Neural crest cell (in vitro differentiated cells): Measurements from ENCODE around the gene PRKCB. TPM values are rescaled to one million over a fixed set of nuclear protein-coding genes. Genes with fewer than 3 reads are reported as not detected.

Source experiments
- DNase-seq: peaks from one replicate; pipeline ENCODE4 v3.0.0; 2021; ENCODE audit warnings: low read depth, mixed read lengths, low spot score
- H3K27ac Mint-ChIP-seq: one replicate; pipeline ENCODE4 v1.8.0; 2021; ENCODE audit warnings: mild to moderate bottlenecking, mixed read lengths; ENCODE audit not compliant: unreplicated experiment
- H3K27me3 Mint-ChIP-seq: 2 replicates; pipeline ENCODE4 v1.8.0; 2021; ENCODE audit warnings: low read depth, mild to moderate bottlenecking, mixed read lengths
- H3K36me3 Mint-ChIP-seq: 2 replicates; pipeline ENCODE4 v1.8.0; 2021; ENCODE audit warnings: low read depth, mild to moderate bottlenecking, mixed read lengths
- H3K4me1 Mint-ChIP-seq: 2 replicates; pipeline ENCODE4 v1.8.0; 2021; ENCODE audit warnings: mixed read lengths
- H3K4me3 Mint-ChIP-seq: one replicate; pipeline ENCODE4 v1.8.0; 2021; ENCODE audit warnings: mild to moderate bottlenecking, mixed read lengths
- H3K9me3 Mint-ChIP-seq: 2 replicates; pipeline ENCODE4 v1.8.0; 2021; ENCODE audit warnings: mixed read lengths
- total RNA-seq: library from RNA; stranded (reverse); gene quantifications from 2 replicates; pipeline ENCODE4 v1.2.1, GENCODE V29; 2021
- TF ChIP-seq, protein P1 (sequence below): fragments of 200-600 bp; sonication (generic); conservative IDR thresholded peaks from 2 replicates; pipeline ENCODE4 v1.5.0; 2021; ENCODE audit warnings: antibody characterized with exemption, mild to moderate bottlenecking

PRKCB gene
- total RNA-seq, 1 donor from 2014 or later, result 0.77 TPM

DNA sequence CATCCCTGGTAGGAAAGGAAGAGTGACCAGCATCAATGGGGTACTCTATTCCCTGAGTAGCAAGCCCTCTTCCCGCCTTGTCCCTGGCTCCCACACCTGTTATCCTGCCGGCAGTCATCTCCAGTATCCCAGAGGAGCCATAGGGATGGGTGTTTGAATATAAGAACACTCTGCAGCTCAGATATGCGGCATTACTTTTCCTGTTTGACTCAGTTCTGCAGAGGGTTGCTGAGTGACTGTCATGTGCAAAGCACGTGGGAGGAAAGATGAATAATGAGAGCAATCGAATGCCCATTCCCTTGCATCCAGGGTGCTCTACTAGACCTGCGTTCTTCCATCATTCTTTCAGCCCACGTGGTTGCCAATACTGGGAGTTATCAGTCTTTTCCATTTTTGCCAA, 115.1 kb downstream of the PRKCB start:
- Mint-ChIP-seq H3K4me3 (no peak overlapping the region), H3K36me3 (no peaks in the 10 kb centered on the region), H3K4me1 (peaks cover 13% of the 10 kb centered on the region), H3K9me3 (no peaks in the 10 kb centered on the region), H3K27me3 (peaks cover 28% of the 10 kb centered on the region), H3K27ac (no peak overlapping the region)
- TF ChIP-seq, protein P1, sequence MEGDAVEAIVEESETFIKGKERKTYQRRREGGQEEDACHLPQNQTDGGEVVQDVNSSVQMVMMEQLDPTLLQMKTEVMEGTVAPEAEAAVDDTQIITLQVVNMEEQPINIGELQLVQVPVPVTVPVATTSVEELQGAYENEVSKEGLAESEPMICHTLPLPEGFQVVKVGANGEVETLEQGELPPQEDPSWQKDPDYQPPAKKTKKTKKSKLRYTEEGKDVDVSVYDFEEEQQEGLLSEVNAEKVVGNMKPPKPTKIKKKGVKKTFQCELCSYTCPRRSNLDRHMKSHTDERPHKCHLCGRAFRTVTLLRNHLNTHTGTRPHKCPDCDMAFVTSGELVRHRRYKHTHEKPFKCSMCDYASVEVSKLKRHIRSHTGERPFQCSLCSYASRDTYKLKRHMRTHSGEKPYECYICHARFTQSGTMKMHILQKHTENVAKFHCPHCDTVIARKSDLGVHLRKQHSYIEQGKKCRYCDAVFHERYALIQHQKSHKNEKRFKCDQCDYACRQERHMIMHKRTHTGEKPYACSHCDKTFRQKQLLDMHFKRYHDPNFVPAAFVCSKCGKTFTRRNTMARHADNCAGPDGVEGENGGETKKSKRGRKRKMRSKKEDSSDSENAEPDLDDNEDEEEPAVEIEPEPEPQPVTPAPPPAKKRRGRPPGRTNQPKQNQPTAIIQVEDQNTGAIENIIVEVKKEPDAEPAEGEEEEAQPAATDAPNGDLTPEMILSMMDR, result no peak
- no peak for DNase-seq

DNA sequence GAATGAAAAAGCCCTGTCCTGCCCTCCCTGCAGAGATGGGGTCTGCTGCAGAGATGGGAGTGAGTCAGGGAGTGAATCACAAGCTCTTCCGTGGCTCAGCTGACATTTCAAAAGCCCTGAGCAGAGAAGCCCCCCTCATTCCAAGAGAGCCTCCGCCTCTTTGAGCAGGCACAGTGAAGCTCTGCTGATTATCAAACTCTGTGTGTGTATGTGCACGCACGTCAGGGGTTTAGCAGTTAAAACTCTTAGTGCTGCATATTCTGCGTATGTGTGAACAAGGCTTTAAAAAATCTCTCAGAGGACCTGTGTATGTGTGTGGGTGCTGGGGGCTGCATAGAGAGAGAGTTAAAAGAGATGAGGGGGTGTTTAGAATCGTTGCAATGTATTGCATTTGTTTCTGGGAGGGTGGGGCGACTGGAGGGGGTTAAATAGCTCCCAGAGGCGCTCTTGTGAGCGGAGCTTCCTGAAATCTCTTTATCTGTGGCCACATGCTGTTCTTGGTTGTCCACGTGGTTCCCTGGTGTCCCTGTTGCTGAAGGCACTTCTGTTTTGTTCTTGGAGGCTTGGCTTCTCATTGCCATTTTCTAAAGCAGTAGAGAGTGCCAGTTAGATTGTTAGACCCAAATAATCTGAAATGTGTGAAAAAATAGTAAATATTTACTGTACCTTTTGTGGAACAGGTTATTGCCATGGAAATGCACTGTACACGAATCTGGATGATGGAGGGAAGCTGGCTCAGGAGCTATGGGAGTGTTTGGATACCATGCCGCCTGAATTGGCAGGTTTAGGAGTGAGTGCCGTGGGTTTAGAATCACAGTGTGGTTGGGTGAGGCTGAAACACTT, 116.6 kb downstream of the PRKCB start:
- peaks cover 13% of the 10 kb centered on the region for H3K4me1 Mint-ChIP-seq
- TF ChIP-seq, protein P1, result no peak
- peaks cover 30% of the 10 kb centered on the region for H3K27me3 Mint-ChIP-seq
- DNase-seq, result no peak
- no peak overlapping the region for H3K27ac Mint-ChIP-seq
- H3K4me3 Mint-ChIP-seq, result peak overlapping the region; percentile 33
- no peaks in the 10 kb centered on the region for H3K9me3 Mint-ChIP-seq
- no peaks in the 10 kb centered on the region for H3K36me3 Mint-ChIP-seq

DNA sequence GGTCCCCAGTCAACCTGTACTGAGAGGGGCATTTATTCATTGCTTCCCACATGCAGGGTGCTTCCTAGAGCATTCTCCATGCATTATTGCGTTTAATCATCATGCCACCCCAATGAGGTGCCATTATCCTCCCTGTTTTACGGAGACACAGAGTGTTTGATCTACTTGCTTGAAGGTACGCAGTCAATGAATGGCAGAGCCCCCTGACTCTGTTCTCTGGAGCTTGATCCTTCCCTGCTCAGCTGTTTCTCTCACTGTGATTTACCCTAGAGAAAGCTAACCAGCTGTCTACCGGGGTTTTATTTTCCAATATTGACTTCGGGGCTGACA, 117.2 kb downstream of the PRKCB start:
- DNase-seq, result no peak
- Mint-ChIP-seq H3K9me3 (no peaks in the 10 kb centered on the region), H3K36me3 (no peaks in the 10 kb centered on the region), H3K27me3 (peaks cover 33% of the 10 kb centered on the region), H3K27ac (no peak overlapping the region), H3K4me1 (peaks cover 13% of the 10 kb centered on the region), H3K4me3 (no peak overlapping the region)
- TF ChIP-seq, protein P1, result no peak

DNA sequence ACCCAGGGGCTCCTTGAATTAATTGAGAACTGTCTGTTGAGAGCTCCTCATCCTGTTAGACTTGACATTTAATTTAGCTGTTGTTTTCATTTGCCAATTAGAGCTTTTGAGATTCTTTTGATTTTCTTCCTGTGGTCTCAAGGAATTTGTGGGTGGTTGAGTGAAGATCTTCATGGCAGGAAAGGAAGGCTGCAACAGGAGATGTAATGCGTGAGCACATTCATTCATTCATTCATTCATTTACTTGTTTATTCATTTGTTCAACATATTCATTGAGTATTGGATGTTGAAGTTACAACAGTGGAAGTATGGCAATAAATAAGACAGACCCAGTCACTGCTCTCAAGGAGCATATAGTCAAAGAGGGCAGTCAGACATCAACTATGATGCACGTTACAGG, 117.7 kb downstream of the PRKCB start:
- Mint-ChIP-seq H3K4me3 (no peak overlapping the region), H3K36me3 (no peaks in the 10 kb centered on the region), H3K27ac (no peak overlapping the region), H3K27me3 (peaks cover 33% of the 10 kb centered on the region), H3K9me3 (no peaks in the 10 kb centered on the region), H3K4me1 (peaks cover 13% of the 10 kb centered on the region)
- no peak for DNase-seq
- TF ChIP-seq, protein P1, result no peak

DNA sequence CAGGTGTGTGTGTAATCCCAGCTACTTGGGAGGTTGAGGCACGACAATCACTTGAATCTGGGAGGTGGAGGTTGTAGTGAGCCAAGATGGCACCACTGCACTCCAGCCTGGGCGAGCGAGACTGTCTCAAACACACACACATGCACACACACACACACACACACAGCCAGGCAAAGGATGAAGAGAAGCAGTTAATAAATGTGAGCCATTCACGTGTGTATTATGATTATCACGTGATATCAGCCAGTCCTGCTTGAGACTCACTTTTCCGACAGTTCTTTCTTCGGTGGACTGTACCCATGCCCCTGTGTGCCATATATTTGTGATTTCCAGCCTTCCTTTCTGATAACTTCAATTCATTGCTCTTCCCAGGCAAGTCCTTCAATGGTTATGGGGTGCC, 119.3 kb downstream of the PRKCB start:
- Mint-ChIP-seq H3K36me3 (no peaks in the 10 kb centered on the region), H3K9me3 (no peaks in the 10 kb centered on the region), H3K27me3 (peaks cover 44% of the 10 kb centered on the region), H3K4me1 (peaks cover 13% of the 10 kb centered on the region), H3K27ac (no peak overlapping the region), H3K4me3 (no peak overlapping the region)
- DNase-seq, result no peak
- TF ChIP-seq, protein P1, result no peak
